ENCODE results near the gene ATG10. TPM values are rescaled to one million over a fixed set of nuclear protein-coding genes. Genes with fewer than 3 reads are reported as not detected.
"Not testable (repeated sequence)": the region's sequence is repeated elsewhere in the genome, so short reads cannot be mapped to it uniquely, and the experiment has no call there.

ATG10 gene
- 10 to 100 TPM in 1 of 2 experiments, 1 to 10 TPM in 1; 9.5 to 11.5 TPM for total RNA-seq

GRCh38 chr5:81971712-81972491 lies at the start of gene ATG10:
TSS of gene ATG10 (plus strand) at chr5:81972023. CDS start at chr5:81987571, 15,548 bp downstream.
- peak within 1 kb of the TSS; percentile 93 for H3K4me3 Mint-ChIP-seq
- H3K36me3 Mint-ChIP-seq (ENCODE audit: low read depth) = peaks cover 8% of the 10 kb centered on the region
- peak within 1 kb of the TSS; percentile 97 for H3K27ac Mint-ChIP-seq
- H3K27me3 Mint-ChIP-seq (ENCODE audit: low read depth) = no peaks in the 10 kb centered on the region
- H3K9me3 Mint-ChIP-seq (ENCODE audit: insufficient read depth) = no peaks in the 10 kb centered on the region
- ChIA-PET POLR2A (interaction anchor here (0.9 to 2.1 kb wide), 6 partner anchors 75 to 670 kb away, joined by 3 to 20 read pairs (median 3); partner anchors contain the start of genes SSBP2 and ZCCHC9), CTCF (no interaction called here)
- peak; percentile 96 for ATAC-seq
- peaks cover 36% of the 10 kb centered on the region for H3K4me1 Mint-ChIP-seq (ENCODE audit: low read depth)
- DNase-seq = peak; percentile 91

DNA sequence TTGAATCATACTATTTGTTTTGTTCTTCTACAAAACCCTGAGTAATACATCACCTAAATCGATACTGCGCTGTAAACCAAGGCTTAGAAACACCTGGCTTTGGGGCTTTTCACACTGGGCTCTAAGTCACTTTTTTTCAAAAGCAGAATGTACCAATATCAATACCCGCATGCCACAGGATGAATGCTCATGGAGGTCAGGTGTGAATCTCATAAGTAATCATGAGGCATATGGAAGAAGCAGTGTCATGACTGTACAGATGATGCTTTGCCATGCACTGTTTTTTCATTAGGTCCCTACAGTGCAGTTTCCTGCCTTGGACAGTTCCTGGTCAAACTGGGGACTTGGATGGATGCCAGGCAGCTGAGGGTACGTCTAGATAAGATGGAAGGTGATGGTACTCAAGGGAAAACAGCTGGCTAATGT lies 49.0 kb upstream of the ATG10 start:
- CTCF ChIA-PET = no interaction called here
- H3K4me3 Mint-ChIP-seq = no peak overlapping the region
- ATAC-seq (no peak), DNase-seq (no peak)
- no peaks in the 10 kb centered on the region for H3K36me3 Mint-ChIP-seq (ENCODE audit: low read depth)
- peaks cover 1% of the 10 kb centered on the region for H3K27me3 Mint-ChIP-seq (ENCODE audit: low read depth)
- POLR2A ChIA-PET = no interaction called here
- H3K9me3 Mint-ChIP-seq (ENCODE audit: insufficient read depth) = no peaks in the 10 kb centered on the region
- peaks cover 3% of the 10 kb centered on the region for H3K4me1 Mint-ChIP-seq (ENCODE audit: low read depth)
- H3K27ac Mint-ChIP-seq = no peak overlapping the region

- peaks cover 3% of the 10 kb centered on the region for H3K4me1 Mint-ChIP-seq (ENCODE audit: low read depth)
- DNase-seq (no peak), ATAC-seq (no peak)
- POLR2A ChIA-PET = no interaction called here
- H3K27me3 Mint-ChIP-seq (ENCODE audit: low read depth) = no peaks in the 10 kb centered on the region
- no peaks in the 10 kb centered on the region for H3K9me3 Mint-ChIP-seq (ENCODE audit: insufficient read depth)
- no peak overlapping the region for H3K27ac Mint-ChIP-seq
- CTCF ChIA-PET = no interaction called here
- H3K36me3 Mint-ChIP-seq (ENCODE audit: low read depth) = no peaks in the 10 kb centered on the region
- no peak overlapping the region for H3K4me3 Mint-ChIP-seq
These were observed 47.4 kb upstream of the ATG10 start for GRCh38 chr5:81924442-81924841.

GRCh38 chr5:81925009-81925408 lies 46.8 kb upstream of the ATG10 start:
- Mint-ChIP-seq H3K9me3 (ENCODE audit: insufficient read depth) (no peaks in the 10 kb centered on the region), H3K27ac (no peak overlapping the region), H3K4me3 (no peak overlapping the region), H3K27me3 (ENCODE audit: low read depth) (no peaks in the 10 kb centered on the region), H3K36me3 (ENCODE audit: low read depth) (no peaks in the 10 kb centered on the region), H3K4me1 (ENCODE audit: low read depth) (peaks cover 3% of the 10 kb centered on the region)
- ChIA-PET CTCF (no interaction called here), POLR2A (no interaction called here)
- ATAC-seq = no peak
- no peak for DNase-seq

DNA sequence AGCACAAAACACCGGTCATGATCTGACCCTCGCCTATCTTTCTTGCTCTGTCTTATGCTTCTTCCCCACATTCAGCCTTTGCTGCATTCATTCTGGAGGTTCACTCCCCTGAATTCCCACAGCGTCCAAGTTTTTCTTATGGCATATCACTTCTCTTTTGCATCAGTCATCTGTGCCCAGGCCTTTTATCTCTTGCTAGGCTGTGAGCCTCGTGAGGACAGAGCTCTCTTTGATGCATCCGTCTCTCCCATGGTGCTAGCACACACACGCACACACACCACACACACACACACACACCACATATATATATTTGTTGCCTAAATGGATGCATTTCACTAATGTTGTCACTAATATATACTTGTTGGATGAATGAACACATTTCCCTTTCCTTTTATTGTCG lies 45.8 kb upstream of the ATG10 start:
- no peak for ATAC-seq
- no peak overlapping the region for H3K27ac Mint-ChIP-seq
- no peaks in the 10 kb centered on the region for H3K27me3 Mint-ChIP-seq (ENCODE audit: low read depth)
- ChIA-PET CTCF (no interaction called here), POLR2A (no interaction called here)
- no peak overlapping the region for H3K4me3 Mint-ChIP-seq
- no peaks in the 10 kb centered on the region for H3K36me3 Mint-ChIP-seq (ENCODE audit: low read depth)
- peaks cover 3% of the 10 kb centered on the region for H3K4me1 Mint-ChIP-seq (ENCODE audit: low read depth)
- H3K9me3 Mint-ChIP-seq (ENCODE audit: insufficient read depth) = no peaks in the 10 kb centered on the region
- DNase-seq = no peak

DNA sequence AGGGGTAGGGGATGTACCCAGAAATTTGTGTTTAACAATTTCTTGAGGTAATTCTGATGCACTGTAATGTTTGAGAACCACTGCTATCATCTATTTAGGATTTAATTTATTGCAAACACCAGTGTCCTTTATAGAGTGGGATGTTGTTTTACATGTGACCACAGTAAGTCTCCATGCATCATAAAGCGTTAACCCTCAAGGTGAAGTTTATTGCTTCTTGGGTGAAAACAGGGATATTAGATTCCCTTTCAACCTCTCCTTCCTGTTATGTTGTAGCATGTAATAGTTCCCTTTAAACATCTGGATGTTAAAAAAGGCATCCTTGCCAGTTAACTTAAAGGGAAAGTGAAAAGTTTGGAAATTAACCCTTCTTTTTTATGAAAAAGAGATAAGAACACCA lies 35.8 kb upstream of the ATG10 start:
- POLR2A ChIA-PET = no interaction called here
- H3K27ac Mint-ChIP-seq = no peak overlapping the region
- H3K9me3 Mint-ChIP-seq (ENCODE audit: insufficient read depth) = peaks cover 2% of the 10 kb centered on the region

DNA sequence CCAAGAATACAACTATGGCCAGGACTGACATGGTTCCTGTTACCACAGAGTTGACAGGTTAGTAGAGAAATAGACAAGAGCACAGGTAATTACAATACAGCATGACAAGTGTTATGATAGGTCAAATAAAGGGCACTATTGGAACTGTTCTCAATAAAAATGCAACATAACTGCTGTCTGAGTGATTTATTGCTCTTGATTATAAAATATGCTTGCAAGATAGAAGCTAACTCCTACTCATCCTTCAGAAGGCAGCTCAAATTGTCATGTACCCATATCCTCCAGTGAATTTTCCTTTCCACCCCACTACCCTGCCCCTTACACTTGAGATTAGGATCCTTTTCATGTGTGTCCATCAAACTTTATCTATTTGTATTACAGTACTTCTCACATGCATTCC lies 35.1 kb upstream of the ATG10 start:
- POLR2A ChIA-PET = no interaction called here
- H3K27me3 Mint-ChIP-seq (ENCODE audit: low read depth) = no peaks in the 10 kb centered on the region
- H3K27ac Mint-ChIP-seq = no peak overlapping the region
- DNase-seq (no peak), ATAC-seq (no peak)
- peaks cover 7% of the 10 kb centered on the region for H3K9me3 Mint-ChIP-seq (ENCODE audit: insufficient read depth)
- H3K36me3 Mint-ChIP-seq (ENCODE audit: low read depth) = no peaks in the 10 kb centered on the region
- H3K4me3 Mint-ChIP-seq = no peak overlapping the region
- H3K4me1 Mint-ChIP-seq (ENCODE audit: low read depth) = no peaks in the 10 kb centered on the region
- CTCF ChIA-PET = no interaction called here

More for the DNA sequence above, 35.8 kb upstream of the ATG10 start:
- Mint-ChIP-seq H3K27me3 (ENCODE audit: low read depth) (no peaks in the 10 kb centered on the region), H3K4me1 (ENCODE audit: low read depth) (no peaks in the 10 kb centered on the region), H3K36me3 (ENCODE audit: low read depth) (no peaks in the 10 kb centered on the region), H3K4me3 (no peak overlapping the region)
- DNase-seq = no peak
- no peak for ATAC-seq
- CTCF ChIA-PET = no interaction called here

DNA sequence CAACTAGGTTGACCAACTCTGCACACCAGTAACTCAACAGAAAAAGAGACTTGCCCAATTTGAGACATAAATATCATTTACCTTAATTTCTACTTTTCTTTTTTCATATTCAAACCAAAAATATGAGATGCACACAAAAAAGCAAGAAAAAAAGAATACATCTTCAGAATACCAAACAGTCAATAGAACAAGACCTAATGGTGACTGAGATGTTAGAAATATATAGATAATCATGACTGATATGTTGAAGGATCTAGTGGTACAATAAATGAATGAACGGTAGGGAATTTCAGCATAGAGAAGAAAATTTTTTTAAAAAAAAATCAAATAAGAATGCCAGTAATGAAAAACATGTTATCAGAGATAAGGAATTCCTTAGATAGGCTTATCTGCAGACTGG lies 29.1 kb upstream of the ATG10 start:
- H3K36me3 Mint-ChIP-seq (ENCODE audit: low read depth) = no peaks in the 10 kb centered on the region
- H3K4me1 Mint-ChIP-seq (ENCODE audit: low read depth) = no peaks in the 10 kb centered on the region
- no peak overlapping the region for H3K27ac Mint-ChIP-seq
- no peak for ATAC-seq
- CTCF ChIA-PET = no interaction called here
- peaks cover 19% of the 10 kb centered on the region for H3K9me3 Mint-ChIP-seq (ENCODE audit: insufficient read depth)
- H3K4me3 Mint-ChIP-seq = no peak overlapping the region
- no peak for DNase-seq
- no peaks in the 10 kb centered on the region for H3K27me3 Mint-ChIP-seq (ENCODE audit: low read depth)
- POLR2A ChIA-PET = no interaction called here

DNA sequence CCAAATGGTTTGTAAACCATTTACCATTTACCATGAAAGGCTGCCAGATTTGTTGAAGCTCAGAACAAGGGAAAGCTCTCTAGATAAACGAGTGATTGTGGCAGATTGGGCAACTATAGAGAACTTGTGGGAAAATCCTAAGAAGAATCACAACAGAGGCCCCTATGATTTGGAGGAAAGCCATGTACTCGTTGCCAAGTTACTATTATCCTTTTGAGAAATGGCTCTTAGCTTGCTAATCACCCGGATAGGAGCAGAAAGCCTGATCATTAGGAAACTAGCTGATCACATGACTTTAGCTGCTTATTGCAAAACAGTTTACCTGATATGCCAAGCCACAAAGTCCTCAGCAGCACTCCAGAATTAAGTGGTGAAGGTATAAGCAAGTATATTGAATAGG lies 23.5 kb upstream of the ATG10 start:
- no peak overlapping the region for H3K4me3 Mint-ChIP-seq
- H3K9me3 Mint-ChIP-seq (ENCODE audit: insufficient read depth) = peaks cover 2% of the 10 kb centered on the region
- no peaks in the 10 kb centered on the region for H3K27me3 Mint-ChIP-seq (ENCODE audit: low read depth)
- H3K36me3 Mint-ChIP-seq (ENCODE audit: low read depth) = no peaks in the 10 kb centered on the region
- no peaks in the 10 kb centered on the region for H3K4me1 Mint-ChIP-seq (ENCODE audit: low read depth)
- ChIA-PET CTCF (no interaction called here), POLR2A (interaction anchor here (0.6 kb wide), 1 partner anchor 27 kb away, joined by 3 read pairs; no protein-coding TSS in a partner anchor)
- no peak overlapping the region for H3K27ac Mint-ChIP-seq
- ATAC-seq (no peak), DNase-seq (no peak)

DNA sequence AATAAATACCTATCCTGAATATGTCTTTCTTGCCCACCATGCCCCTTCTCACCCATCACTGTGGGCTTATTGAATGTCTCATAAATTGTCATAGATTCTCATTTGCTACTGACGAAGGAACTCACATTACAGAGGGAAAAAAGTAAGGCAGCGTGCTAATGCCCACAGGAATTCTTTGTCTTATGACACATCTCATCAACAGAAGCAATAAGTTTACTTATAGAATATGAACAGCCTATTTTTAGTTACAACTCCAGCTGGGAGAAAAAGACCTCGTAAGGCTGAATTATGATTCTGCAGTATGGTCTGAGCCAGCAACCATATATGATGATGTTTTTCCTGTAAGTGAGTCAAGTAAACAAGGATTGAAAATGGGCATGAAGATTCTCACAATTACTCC lies 22.4 kb upstream of the ATG10 start:
- no peak for ATAC-seq
- Mint-ChIP-seq H3K4me1 (ENCODE audit: low read depth) (no peaks in the 10 kb centered on the region), H3K4me3 (no peak overlapping the region), H3K9me3 (ENCODE audit: insufficient read depth) (no peaks in the 10 kb centered on the region), H3K36me3 (ENCODE audit: low read depth) (no peaks in the 10 kb centered on the region), H3K27me3 (ENCODE audit: low read depth) (no peaks in the 10 kb centered on the region), H3K27ac (no peak overlapping the region)
- no peak for DNase-seq
- ChIA-PET POLR2A (no interaction called here), CTCF (no interaction called here)

GRCh38 chr5:81950996-81951395 lies 20.8 kb upstream of the ATG10 start:
- Mint-ChIP-seq H3K27ac (no peak overlapping the region), H3K36me3 (ENCODE audit: low read depth) (no peaks in the 10 kb centered on the region), H3K4me1 (ENCODE audit: low read depth) (no peaks in the 10 kb centered on the region), H3K27me3 (ENCODE audit: low read depth) (no peaks in the 10 kb centered on the region), H3K4me3 (no peak overlapping the region), H3K9me3 (ENCODE audit: insufficient read depth) (no peaks in the 10 kb centered on the region)
- no peak for DNase-seq
- ATAC-seq = no peak
- POLR2A ChIA-PET = no interaction called here
- CTCF ChIA-PET = no interaction called here

GRCh38 chr5:81954796-81955195 lies 17.0 kb upstream of the ATG10 start:
- CTCF ChIA-PET, POLR2A ChIA-PET: not testable (repeated sequence)

DNA sequence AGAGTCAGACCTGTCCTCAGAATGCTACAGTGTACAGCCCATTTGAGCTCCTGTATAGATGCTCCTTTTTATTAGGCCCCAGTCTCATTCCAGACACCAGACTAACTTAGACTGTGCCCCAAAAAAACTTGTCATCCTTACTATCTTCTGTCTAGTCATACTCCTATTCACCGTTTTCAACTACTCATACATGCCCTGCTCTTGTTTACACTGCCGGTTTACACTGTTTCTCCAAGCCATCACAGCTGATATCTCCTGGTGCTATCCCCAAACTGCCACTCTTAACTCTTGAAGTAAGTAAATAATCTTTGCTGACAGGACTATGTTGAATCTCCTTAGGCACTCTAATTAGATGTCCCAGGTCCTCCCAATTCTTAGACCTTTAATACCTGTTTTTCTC lies 13.7 kb upstream of the ATG10 start:
- H3K4me1 Mint-ChIP-seq (ENCODE audit: low read depth); CTCF ChIA-PET; H3K27me3 Mint-ChIP-seq (ENCODE audit: low read depth); POLR2A ChIA-PET; H3K27ac Mint-ChIP-seq; H3K4me3 Mint-ChIP-seq; H3K9me3 Mint-ChIP-seq (ENCODE audit: insufficient read depth); DNase-seq; H3K36me3 Mint-ChIP-seq (ENCODE audit: low read depth); ATAC-seq: not testable (repeated sequence)

More at GRCh38 chr5:81954796-81955195, 17.0 kb upstream of the ATG10 start:
- not testable (repeated sequence) for H3K36me3 Mint-ChIP-seq (ENCODE audit: low read depth); H3K27me3 Mint-ChIP-seq (ENCODE audit: low read depth); DNase-seq; ATAC-seq; H3K4me1 Mint-ChIP-seq (ENCODE audit: low read depth); H3K4me3 Mint-ChIP-seq; H3K27ac Mint-ChIP-seq; H3K9me3 Mint-ChIP-seq (ENCODE audit: insufficient read depth)
